ENCODE measurements around the gene PICALM. TPM values are rescaled to one million over a fixed set of nuclear protein-coding genes. Genes with fewer than 3 reads are reported as not detected.

PICALM gene
- total and polyA plus RNA-seq, 2 donors (not counting 1 experiment from before 2014, with no cell fraction given) = 48.4 to 165 TPM

GRCh38 chr11:86050196-86050709, 18.6 kb downstream of the PICALM start:
- Histone ChIP-seq H3K27me3 (replicated peaks in 1 of 4; ENCODE audit: control extremely low read depth in 1 of 4, control insufficient read depth in 3 of 4, insufficient read depth in 4 of 4, low read length in 3 of 4) (no peaks in the 10 kb centered on the region), H2AFZ (ENCODE audit: insufficient read depth, low read depth, low read length, poor library complexity, severe bottlenecking) (no peak overlapping the region), H3K79me2 (ENCODE audit: control insufficient read depth, insufficient read depth, low read length) (peaks cover 100% of the 10 kb centered on the region), H3K9ac (ENCODE audit: low read length) (no peak overlapping the region), H3K4me1 (ENCODE audit: control insufficient read depth in 2 of 2, insufficient read depth in 2 of 2, low read length in 2 of 2) (peaks cover 50 to 55% of the 10 kb centered on the region in 2 donors), H3K9me3 (ENCODE audit: control extremely low read depth in 1 of 3, control insufficient read depth in 2 of 3, insufficient read depth in 1 of 3, low read length in 2 of 3) (no peaks in the 10 kb centered on the region), H3K36me3 (replicated peaks in 1 of 2; ENCODE audit: control extremely low read depth in 1 of 2, control insufficient read depth in 1 of 2, extremely low read depth in 1 of 2, insufficient read depth in 2 of 2, low read length in 1 of 2) (peaks cover 1 to 5% of the 10 kb centered on the region in 2 experiments), H3K4me3 (ENCODE audit: control extremely low read depth in 1 of 5, extremely low read depth in 1 of 5, insufficient read depth in 1 of 5, low read depth in 2 of 5, low read length in 4 of 5) (no peak overlapping the region), H3K4me2 (replicated peaks; ENCODE audit: low read depth, low read length, poor library complexity, severe bottlenecking) (no peak overlapping the region), H3K27ac (ENCODE audit: low read length in 2 of 2) (no peak overlapping the region), H4K20me1 (ENCODE audit: control insufficient read depth, insufficient read depth, low read length, poor library complexity, severe bottlenecking) (peaks cover 87% of the 10 kb centered on the region)
- Mint-ChIP-seq H3K4me1 (peaks cover 77% of the 10 kb centered on the region), H3K27me3 (no peaks in the 10 kb centered on the region), H3K27ac (no peak overlapping the region), H3K4me3 (no peak overlapping the region), H3K9me3 (ENCODE audit: insufficient read depth) (peaks cover 4% of the 10 kb centered on the region)
- intact Hi-C loops (cut with micrococcal nuclease) = no loop called here
- DNase-seq = no peak
- TF ChIP-seq, protein P1, sequence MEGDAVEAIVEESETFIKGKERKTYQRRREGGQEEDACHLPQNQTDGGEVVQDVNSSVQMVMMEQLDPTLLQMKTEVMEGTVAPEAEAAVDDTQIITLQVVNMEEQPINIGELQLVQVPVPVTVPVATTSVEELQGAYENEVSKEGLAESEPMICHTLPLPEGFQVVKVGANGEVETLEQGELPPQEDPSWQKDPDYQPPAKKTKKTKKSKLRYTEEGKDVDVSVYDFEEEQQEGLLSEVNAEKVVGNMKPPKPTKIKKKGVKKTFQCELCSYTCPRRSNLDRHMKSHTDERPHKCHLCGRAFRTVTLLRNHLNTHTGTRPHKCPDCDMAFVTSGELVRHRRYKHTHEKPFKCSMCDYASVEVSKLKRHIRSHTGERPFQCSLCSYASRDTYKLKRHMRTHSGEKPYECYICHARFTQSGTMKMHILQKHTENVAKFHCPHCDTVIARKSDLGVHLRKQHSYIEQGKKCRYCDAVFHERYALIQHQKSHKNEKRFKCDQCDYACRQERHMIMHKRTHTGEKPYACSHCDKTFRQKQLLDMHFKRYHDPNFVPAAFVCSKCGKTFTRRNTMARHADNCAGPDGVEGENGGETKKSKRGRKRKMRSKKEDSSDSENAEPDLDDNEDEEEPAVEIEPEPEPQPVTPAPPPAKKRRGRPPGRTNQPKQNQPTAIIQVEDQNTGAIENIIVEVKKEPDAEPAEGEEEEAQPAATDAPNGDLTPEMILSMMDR (IDR thresholded peaks at IDR 0.05) = no peak
- no peak for TF ChIP-seq EZH2 (IDR thresholded peaks at IDR 0.05; ENCODE audit: borderline replicate concordance, insufficient read depth, low read depth, low read length, poor library complexity, severe bottlenecking)
- POLR2A ChIA-PET = no interaction called here
- CTCF ChIA-PET = interaction anchor here (0.7 to 1.7 kb wide), 2 partner anchors 8 to 152 kb away, joined by 4 to 6 read pairs; no protein-coding TSS in a partner anchor
- no peak for ATAC-seq (ENCODE audit: low read depth)

DNA sequence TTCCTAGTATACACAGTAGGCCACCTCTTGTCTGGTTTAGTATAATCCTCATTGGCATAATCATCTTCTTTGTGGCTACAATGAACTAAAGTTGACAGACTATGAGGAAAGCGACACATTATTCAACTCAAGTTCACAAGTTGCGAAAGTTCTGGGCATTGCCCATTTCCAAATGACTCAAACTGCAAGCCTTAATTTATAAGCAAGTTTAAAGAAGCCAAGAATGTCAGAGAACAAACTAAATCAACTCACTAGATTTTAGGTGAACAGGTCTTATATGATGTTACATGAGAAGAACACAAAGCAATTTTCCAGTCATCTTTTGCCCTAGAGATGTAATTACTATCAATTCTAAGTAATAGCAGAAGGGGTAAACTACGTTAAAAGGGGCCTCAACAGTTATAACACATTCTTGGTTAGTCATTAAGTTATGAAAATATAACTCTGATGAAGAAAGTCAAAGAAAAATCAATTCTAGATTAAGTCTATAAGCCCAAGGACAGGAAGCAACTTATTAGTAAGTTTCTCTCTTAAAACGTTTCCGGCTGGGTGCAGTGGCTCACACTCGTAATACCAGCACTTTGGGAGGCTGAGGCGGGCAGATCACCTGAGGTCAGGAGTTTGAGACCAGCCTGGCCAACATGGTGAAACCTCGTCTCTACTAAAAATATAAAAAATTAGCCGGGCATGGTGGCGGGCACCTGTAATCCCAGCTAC, 21.5 kb downstream of the PICALM start:
- CTCF ChIA-PET = interaction anchor here (0.9 to 1.0 kb wide), 3 partner anchors 20 to 245 kb away, joined by 3 read pairs; no protein-coding TSS in a partner anchor
- no peak for ATAC-seq (ENCODE audit: low read depth)
- WGBS (ENCODE audit: insufficient coverage) = 66% methylated on average over 9 of the region's 10 CpGs
- Histone ChIP-seq H3K9ac (ENCODE audit: low read length) (no peak overlapping the region), H2AFZ (ENCODE audit: insufficient read depth, low read depth, low read length, poor library complexity, severe bottlenecking) (no peak overlapping the region), H3K4me3 (ENCODE audit: control extremely low read depth in 1 of 5, extremely low read depth in 1 of 5, insufficient read depth in 1 of 5, low read depth in 2 of 5, low read length in 4 of 5) (no peak overlapping the region), H4K20me1 (ENCODE audit: control insufficient read depth, insufficient read depth, low read length, poor library complexity, severe bottlenecking) (peaks cover 92% of the 10 kb centered on the region), H3K9me3 (ENCODE audit: control extremely low read depth in 1 of 3, control insufficient read depth in 2 of 3, insufficient read depth in 1 of 3, low read length in 2 of 3) (no peaks in the 10 kb centered on the region), H3K4me1 (ENCODE audit: control insufficient read depth in 2 of 2, insufficient read depth in 2 of 2, low read length in 2 of 2) (peaks cover 54 to 60% of the 10 kb centered on the region in 2 donors), H3K4me2 (replicated peaks; ENCODE audit: low read depth, low read length, poor library complexity, severe bottlenecking) (peak overlapping the region; percentile 11), H3K27ac (ENCODE audit: low read length in 2 of 2) (peak overlapping the region; percentile 3 to 50), H3K79me2 (ENCODE audit: control insufficient read depth, insufficient read depth, low read length) (peaks cover 100% of the 10 kb centered on the region), H3K27me3 (replicated peaks in 1 of 4; ENCODE audit: control extremely low read depth in 1 of 4, control insufficient read depth in 3 of 4, insufficient read depth in 4 of 4, low read length in 3 of 4) (no peaks in the 10 kb centered on the region), H3K36me3 (replicated peaks in 1 of 2; ENCODE audit: control extremely low read depth in 1 of 2, control insufficient read depth in 1 of 2, extremely low read depth in 1 of 2, insufficient read depth in 2 of 2, low read length in 1 of 2) (peaks cover 1 to 5% of the 10 kb centered on the region in 2 experiments)
- TF ChIP-seq, protein P1 (IDR thresholded peaks at IDR 0.05) = no peak
- TF ChIP-seq EZH2 (IDR thresholded peaks at IDR 0.05; ENCODE audit: borderline replicate concordance, insufficient read depth, low read depth, low read length, poor library complexity, severe bottlenecking) = no peak
- H3K4me3 Mint-ChIP-seq = peak overlapping the region; percentile 66
- intact Hi-C loops (cut with micrococcal nuclease) = no loop called here
- peak overlapping the region; percentile 13 for H3K27ac Mint-ChIP-seq
- H3K9me3 Mint-ChIP-seq (ENCODE audit: insufficient read depth) = peaks cover 4% of the 10 kb centered on the region
- POLR2A ChIA-PET = no interaction called here
- no peak for DNase-seq
- no peaks in the 10 kb centered on the region for H3K27me3 Mint-ChIP-seq
- peaks cover 82% of the 10 kb centered on the region for H3K4me1 Mint-ChIP-seq

Measured in B cell (primary cell).